Activated CD4-positive, CD25-positive, alpha-beta regulatory T cell treated with anti-CD3 and anti-CD28 coated beads, Interleukin-2, amount 50 U/mL, for 72 hours (primary cell): ENCODE measurements around the gene SLC35F1.

Experiments
- DNase-seq: peaks from one replicate; pipeline ENCODE4 v3.0.0; 2021

The SLC35F1 gene

DNA sequence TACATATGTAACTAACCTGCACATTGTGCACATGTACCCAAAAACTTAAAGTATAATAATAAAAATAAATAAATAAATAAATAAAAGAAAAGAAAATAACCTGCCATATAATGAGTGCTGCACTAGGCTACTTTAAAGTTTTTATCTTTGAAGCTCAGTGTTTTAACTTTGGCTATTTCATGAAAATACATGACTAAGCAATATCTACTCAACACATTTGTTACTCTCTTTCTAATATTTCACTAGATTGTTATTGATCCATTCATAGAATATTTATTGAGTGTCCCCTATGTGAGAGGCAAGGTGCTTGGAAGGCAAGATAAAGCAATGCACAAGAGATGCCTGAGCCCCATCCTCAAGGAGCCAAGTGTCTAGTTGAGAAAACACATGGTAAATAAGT, 221.7 kb downstream of the SLC35F1 start:
- no peak for DNase-seq

- DNase-seq = no peak
These were observed 227.1 kb downstream of the SLC35F1 start for GRCh38 chr6:118134206-118134605.

GRCh38 chr6:118134736-118135135, 227.7 kb downstream of the SLC35F1 start:
- no peak for DNase-seq

GRCh38 chr6:118135371-118135770, 228.3 kb downstream of the SLC35F1 start:
- no peak for DNase-seq

DNA sequence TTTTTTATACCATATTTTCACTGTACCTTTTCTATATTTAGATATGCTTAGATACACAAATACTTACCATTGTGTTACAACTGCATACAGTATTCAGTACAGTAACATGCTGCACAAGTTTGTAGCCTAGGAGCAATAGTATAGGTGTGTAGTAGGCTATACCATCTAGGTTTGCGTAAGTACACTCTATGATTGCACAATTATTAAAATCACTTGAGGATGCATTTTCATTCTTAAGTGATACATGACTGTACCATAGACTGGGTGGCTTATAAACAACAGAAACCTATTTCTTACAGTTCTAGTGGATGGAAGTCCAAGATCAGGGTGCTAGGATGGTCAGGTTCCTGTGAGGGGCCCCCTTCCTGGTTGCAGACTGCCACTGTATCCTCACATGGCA, 234.1 kb downstream of the SLC35F1 start:
- DNase-seq = no peak

DNA sequence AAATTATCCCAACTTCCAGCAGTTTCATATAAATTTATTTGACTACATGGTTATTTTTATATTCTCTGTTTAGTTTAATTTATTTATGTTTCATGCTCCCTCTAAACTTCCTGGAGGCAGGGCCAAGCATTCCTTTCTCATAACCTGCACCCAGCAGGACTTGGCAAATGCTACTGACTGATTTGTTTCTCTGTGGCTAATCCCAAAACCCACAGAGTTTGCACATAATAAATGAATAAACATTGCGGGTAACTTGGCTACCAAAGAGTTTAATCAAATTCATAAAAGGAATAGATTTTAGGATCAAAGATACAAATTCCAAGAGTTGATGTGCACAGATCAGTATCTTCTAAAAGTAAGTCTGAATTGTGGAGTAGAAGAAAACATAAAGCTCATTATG, 239.5 kb downstream of the SLC35F1 start:
- no peak for DNase-seq

GRCh38 chr6:118147511-118147910, 240.4 kb downstream of the SLC35F1 start:
- DNase-seq = no peak

GRCh38 chr6:118148561-118148960, 241.5 kb downstream of the SLC35F1 start:
- no peak for DNase-seq

GRCh38 chr6:118152524-118152923, 245.5 kb downstream of the SLC35F1 start:
- DNase-seq = no peak

DNA sequence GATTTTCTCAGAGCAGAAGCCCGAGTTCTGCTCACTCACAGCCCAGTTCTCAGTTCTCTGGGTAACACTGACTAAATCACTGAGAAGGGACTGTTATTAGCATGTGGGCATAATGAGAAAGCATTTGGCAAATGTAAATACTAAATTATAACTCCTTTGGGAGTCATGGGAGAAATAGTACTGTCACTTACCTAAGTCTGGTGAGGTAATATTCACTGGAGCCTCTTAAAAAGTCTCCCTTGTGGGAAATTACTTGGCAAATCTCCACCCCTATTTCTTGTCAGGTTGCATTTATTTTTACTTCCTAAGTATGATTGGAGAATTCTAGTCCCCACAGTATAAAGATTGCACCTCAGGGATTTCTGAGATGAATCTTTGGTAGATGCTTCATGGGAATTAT, 254.3 kb downstream of the SLC35F1 start:
- no peak for DNase-seq

DNA sequence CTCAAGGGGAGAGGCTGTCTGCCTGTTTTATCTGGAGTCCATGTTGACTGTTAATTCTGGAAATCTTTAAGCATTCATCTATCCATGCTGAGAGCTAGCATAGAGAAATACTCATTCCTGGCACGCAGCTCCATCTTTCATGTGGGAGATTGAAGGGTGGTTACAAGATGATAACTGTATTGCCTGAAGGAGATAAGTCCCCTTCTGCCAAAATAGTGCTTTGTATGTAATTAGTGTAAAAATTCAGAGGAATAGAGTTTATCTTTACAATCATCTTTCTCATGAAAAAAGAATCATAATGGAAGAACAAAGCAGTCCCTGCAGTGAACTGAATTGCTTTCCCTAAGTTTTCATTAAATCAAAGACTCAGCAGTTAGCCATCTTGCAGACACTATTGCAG, 256.5 kb downstream of the SLC35F1 start:
- no peak for DNase-seq

- DNase-seq = no peak
These were observed 258.4 kb downstream of the SLC35F1 start for GRCh38 chr6:118165500-118165899.

DNA sequence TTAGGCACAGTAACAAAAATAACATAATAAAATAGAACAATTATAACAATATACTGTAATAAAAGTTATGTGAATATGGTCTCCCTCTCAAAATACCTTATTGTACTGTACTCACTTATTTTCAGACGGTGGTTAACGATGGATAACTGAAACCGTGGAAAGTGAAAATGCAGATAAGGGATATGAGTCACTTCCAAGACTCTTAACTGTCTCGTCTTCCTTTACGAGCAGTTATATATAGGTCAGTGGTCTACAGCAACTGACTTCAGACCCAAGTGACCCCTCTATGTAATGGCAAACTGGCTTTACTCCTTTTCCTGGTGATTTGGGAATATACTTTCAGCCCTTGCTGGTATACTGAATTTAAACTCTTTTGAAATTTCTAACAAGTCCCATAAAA, 261.4 kb downstream of the SLC35F1 start:
- DNase-seq = no peak

DNA sequence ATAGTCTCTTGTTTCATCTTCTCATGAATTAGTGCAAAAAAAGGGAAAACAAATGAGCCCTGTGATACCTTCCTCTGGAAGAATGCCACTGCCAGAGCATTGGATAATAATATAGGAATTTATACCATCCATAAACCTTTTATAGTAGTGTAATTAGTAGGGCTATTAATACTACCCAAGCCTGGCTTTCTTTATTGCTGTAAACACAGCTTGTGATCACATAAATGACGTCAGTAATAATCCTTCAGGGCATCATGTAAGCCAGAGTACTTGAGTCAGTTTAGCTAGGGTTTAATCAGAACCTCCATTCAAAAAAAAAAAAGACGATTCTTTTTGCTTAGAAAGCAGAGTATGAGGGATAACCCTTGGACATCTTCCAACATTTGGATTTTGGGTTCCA, 264.8 kb downstream of the SLC35F1 start:
- no peak for DNase-seq

DNA sequence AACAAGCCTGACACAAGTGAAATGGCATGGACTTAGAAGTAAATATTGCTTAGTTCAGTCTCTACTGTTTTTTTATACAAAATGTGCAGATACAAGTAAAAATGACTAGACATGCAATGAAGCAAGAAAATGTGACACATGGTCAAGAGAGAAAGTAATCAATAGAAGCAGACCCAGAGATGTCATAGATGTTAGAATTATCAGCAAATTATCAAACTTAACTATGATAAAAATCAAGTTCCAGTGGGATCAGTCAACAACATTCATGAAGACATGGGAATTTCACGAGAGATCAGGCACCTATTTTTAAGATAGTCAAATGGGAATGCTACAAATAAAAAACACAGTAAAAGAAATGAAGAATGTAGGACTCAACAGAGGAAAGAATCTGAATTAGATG, 267.0 kb downstream of the SLC35F1 start:
- no peak for DNase-seq

DNA sequence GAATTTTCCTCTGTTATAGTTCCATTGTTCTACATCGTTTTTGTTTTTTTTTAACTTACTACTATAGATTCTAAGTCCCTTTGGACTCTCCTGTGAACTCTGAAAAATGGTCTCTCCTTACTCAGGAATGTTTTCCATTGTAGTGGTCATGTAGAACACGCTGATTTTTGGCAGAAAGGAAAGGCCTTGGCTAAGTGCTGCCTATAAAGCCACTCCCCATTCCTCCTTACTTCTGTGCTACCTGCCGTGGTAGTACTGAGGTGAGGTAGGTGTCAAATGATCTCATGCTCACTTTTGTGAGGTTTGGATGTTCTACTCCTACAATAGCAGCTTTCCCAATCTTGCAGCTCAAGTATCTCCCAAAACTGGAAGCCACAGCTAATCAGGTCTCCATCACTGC, 270.7 kb downstream of the SLC35F1 start:
- DNase-seq = no peak

- no peak for DNase-seq
These were observed 272.0 kb downstream of the SLC35F1 start for GRCh38 chr6:118179048-118179447.

GRCh38 chr6:118186672-118187567, 279.9 kb downstream of the SLC35F1 start:
- no peak for DNase-seq

DNA sequence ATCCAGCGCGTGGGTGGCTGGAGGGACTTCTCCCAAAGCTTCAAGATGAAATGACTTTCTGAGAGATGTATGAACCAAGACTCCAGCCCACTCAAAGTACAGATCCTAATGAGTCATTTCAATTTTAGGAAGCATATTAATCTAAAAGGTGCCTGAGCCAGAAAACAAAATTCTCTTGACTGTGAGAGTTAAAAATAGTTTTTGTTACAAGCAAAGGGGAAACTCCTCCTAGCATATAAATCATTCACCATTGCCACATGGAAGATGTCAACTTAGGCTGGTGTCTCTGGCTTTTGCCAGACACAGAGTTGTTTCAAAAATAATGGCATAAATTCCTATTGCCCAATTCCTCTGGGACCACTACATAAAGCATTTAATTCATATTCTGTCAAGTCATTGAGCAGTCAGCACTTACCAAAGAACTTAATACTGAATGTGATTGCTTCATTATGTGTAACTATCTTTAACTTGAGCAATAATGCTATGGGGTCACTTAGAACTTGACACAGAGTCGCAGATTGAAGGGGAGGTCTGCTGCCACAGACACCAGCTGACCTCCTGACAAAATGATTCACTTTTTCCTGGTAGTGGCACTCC, 280.6 kb downstream of the SLC35F1 start:
- no peak for DNase-seq

- DNase-seq = no peak
These were observed 281.5 kb downstream of the SLC35F1 start for GRCh38 chr6:118188561-118188960.

DNA sequence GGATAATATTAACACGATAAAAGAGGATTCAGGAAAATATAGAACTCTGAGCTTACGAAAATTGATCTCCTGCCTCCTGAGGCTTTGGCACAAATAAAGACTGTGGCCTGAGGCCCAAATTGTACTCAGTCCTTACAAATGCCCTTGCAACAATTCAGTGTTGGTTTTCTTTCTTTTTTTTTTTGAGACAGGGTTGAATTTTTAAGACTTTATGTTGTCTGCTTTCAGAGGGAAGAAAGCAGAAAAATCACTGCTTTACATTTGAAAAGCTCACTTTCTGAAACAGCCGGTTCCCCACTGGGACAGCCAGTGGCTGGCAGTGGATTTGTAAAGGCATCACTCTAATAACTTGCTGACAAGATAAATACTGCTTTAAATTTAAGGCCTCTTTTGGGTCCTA, 290.5 kb downstream of the SLC35F1 start:
- no peak for DNase-seq

GRCh38 chr6:118198746-118199145, 291.7 kb downstream of the SLC35F1 start:
- DNase-seq = no peak

DNA sequence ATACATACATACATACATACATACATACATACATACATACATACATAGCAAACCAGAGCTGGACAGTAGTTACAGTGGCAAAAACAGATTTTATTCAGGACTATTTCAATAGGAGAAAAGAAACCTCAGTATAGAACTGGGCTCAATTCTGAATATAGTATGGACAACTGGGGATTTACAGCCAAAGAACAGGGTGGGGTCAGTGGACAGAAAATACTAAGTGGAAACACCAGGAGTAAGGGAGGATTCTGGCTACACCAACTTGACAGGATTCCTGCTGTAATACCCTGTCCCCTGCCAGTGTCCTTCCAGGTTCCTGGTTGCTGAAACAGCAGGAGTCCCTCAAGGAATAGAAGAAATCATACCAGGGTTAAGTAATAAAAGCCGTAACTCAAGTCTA, 293.1 kb downstream of the SLC35F1 start:
- no peak for DNase-seq

DNA sequence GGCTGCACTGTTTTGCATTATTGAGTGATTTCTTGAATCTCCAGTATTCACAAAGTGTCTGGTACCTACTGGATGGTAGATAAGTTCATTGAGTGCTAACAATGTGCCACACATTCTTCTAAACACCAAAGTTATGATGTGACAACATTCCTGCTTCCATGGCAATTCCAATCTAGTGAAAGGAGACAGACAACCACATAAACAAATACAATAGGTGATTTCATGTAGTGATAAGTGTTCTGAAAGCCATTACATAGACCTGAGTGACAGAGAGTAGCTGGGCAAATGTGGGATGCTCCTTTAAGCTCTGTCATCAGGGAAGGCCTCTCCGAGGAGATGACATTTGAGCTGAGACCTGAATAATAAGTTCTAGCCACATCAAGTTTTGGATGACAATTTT, 295.5 kb downstream of the SLC35F1 start:
- DNase-seq = no peak

- DNase-seq = no peak
These were observed 296.5 kb downstream of the SLC35F1 start for GRCh38 chr6:118203545-118203944.
